ENCODE measurements around the gene RASD2. TPM values are rescaled to one million over a fixed set of nuclear protein-coding genes. Genes with fewer than 3 reads are reported as not detected.

RASD2 gene
- total and polyA plus RNA-seq, 10 of the 15 experiments (the other 5 are each of a cell fraction or from before 2014, with no cell fraction given), result 0.03 TPM; not detected in 9

- SMC1A ChIA-PET (ENCODE audit: uncharacterized antibody, unreplicated experiment), result no interaction called here
These were observed 670 bp downstream of the RASD2 start for GRCh38 chr22:35541254-35541748.

More at GRCh38 chr22:35541254-35541748, 670 bp downstream of the RASD2 start:
- in situ Hi-C loops (cut with MboI) (no loop called here), intact Hi-C loops (cut with micrococcal nuclease; ENCODE audit: unreplicated experiment) (no loop called here)
- Histone ChIP-seq H3K9ac (ENCODE audit: control insufficient read depth, insufficient read depth, low read length) (no peak overlapping the region), H3K9me3 (replicated peaks; ENCODE audit: control insufficient read depth, insufficient read depth, low read length) (no peaks in the 10 kb centered on the region), H2AFZ (ENCODE audit: control insufficient read depth, low read depth, low read length) (no peak overlapping the region), H4K20me1 (ENCODE audit: control insufficient read depth, insufficient read depth) (no peaks in the 10 kb centered on the region), H3K27ac (ENCODE audit: control insufficient read depth, insufficient read depth) (no peak overlapping the region), H3K36me3 (ENCODE audit: control insufficient read depth in 2 of 2, insufficient read depth in 2 of 2, low read length in 1 of 2) (no peaks in the 10 kb centered on the region), H3K79me2 (ENCODE audit: control insufficient read depth, insufficient read depth, low read length) (no peaks in the 10 kb centered on the region), H3K4me2 (ENCODE audit: control insufficient read depth, insufficient read depth) (no peak overlapping the region), H3K4me3 (no peak overlapping the region), H3K27me3 (replicated peaks in 1 of 2; ENCODE audit: control insufficient read depth in 2 of 2, insufficient read depth in 2 of 2, low read length in 1 of 2) (peaks cover 7 to 17% of the 10 kb centered on the region in 2 experiments), H3K4me1 (ENCODE audit: control insufficient read depth, insufficient read depth, low read length) (peaks cover 6% of the 10 kb centered on the region)
- ChIA-PET CTCF (interaction anchor here (1.1 kb wide), 1 partner anchor 191 kb away, joined by 3 read pairs; no protein-coding TSS in a partner anchor), RAD21 (ENCODE audit: unreplicated experiment) (interaction anchor here (0.5 kb wide), 1 partner anchor 54 kb away, joined by 3 read pairs; no protein-coding TSS in a partner anchor), POLR2A (no interaction called here)
- ATAC-seq (no peak), FAIRE-seq (no peak), DNase-seq (ENCODE audit: low read depth, low spot score) (no peak)
- 13% methylated on average over 16 of the region's 28 CpGs for WGBS (ENCODE audit: insufficient coverage, insufficient replicate concordance, low lambda C conversion rate, missing lambda C conversion rate)
- BruUV-seq (replicated peaks), result no TSS peak
- no peak for TF ChIP-seq SKIL (IDR thresholded peaks at IDR 0.05; ENCODE audit: low read depth, poor library complexity, severe bottlenecking)
- no peak for TF ChIP-seq STAT3 (IDR thresholded peaks at IDR 0.05; ENCODE audit: low read depth, low read length)

Measured in GM12878 (cell line).